HEK293T (cell line): ENCODE results near the gene FBXW7.

Experiments used
- BHLHE40 ChIP-seq: fragments of 450-650 bp; IDR thresholded peaks from 2 replicates; pipeline ENCODE4 v1.6.1; 2016; ENCODE audit warnings: mild to moderate bottlenecking, moderate library complexity, borderline replicate concordance
- CTBP1 ChIP-seq: fragments of 450-650 bp; IDR thresholded peaks from 2 replicates; pipeline ENCODE4 v1.6.1; 2016; ENCODE audit warnings: borderline replicate concordance
- FOXM1 ChIP-seq: fragments of 450-650 bp; IDR thresholded peaks from 2 replicates; pipeline ENCODE4 v1.6.1; 2017; ENCODE audit warnings: mild to moderate bottlenecking, borderline replicate concordance
- NFRKB ChIP-seq: fragments of 450-650 bp; IDR thresholded peaks from 2 replicates; pipeline ENCODE4 v1.6.1; 2016; ENCODE audit warnings: mild to moderate bottlenecking, moderate library complexity
- PKNOX1 ChIP-seq: fragments of 450-650 bp; IDR thresholded peaks from 2 replicates; pipeline ENCODE4 v1.6.1; 2016
- SP1 ChIP-seq: fragments of 450-650 bp; IDR thresholded peaks from 2 replicates; pipeline ENCODE4 v1.6.1; 2017
- TARDBP ChIP-seq: fragments of 450-650 bp; IDR thresholded peaks from 2 replicates; pipeline ENCODE4 v1.6.1; 2016

- TF ChIP-seq BHLHE40 (no peak), CTBP1 (no peak), PKNOX1 (no peak), SP1 (no peak), TARDBP (no peak), NFRKB (no peak), FOXM1 (no peak)
These were observed 29.4 kb upstream of the FBXW7 start for GRCh38 chr4:152565333-152565732.
